HG02610 (cell line): Measurements from ENCODE around the gene EFNA4.

Experiments used
- ATAC-seq: cut with Tn5 transposase; IDR thresholded peaks from one replicate; pipeline ENCODE4 v1.9.1; 2021; ENCODE audit warnings: mild to moderate bottlenecking, moderate library complexity; ENCODE audit not compliant: unreplicated experiment

EFNA4 gene

DNA sequence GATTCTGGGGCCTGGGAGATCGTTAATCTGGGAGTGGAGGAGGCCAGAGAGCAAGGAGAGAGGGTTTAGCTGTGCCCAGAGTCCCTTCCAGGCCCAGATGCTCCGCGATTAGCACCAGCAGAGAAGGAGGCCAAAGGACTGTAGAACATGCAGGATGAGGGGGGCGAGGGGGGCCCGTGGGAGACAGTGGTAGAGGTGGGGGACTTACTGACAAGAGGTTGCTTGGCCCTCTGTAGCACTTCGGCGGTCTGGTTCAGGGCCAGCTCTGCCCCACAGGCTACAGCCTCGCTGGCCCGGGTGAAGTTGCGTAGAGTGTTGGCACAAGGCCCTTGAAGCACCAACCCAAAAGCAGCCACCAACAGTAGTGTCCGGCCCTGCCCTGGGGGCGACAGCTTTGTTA lies 30.7 kb upstream of the EFNA4 start:
- no peak for ATAC-seq

DNA sequence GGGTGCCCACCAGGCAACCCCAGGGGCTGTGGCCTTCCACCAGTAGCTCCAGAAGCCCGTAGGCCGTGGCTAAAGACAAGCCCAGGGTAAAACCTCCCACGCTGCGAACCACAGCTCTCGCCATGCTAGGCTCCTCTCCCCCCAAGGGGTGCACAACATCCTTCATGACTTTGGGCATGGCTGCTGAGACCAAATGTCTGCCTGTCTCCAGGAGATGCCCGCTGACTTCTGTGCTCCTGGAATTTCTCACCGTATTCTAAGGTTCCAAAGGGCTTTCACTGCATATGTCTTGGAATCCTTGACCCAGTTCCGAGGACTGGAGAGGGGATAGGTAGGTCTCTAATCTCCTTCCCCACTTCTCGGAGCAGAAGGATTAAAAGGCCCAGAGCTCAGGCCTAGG lies 30.0 kb upstream of the EFNA4 start, which contains the start of the genes DCST1 and DCST2:
TSS of gene DCST1 (plus strand) at position 301 of the 400 bp plus-strand sequence. CDS start 213 bp downstream, outside the sequence.
TSS of gene DCST2 (minus strand) at position 258 of the 400 bp plus-strand sequence. CDS start at position 178, 80 bp downstream.
- ATAC-seq, result no peak

DNA sequence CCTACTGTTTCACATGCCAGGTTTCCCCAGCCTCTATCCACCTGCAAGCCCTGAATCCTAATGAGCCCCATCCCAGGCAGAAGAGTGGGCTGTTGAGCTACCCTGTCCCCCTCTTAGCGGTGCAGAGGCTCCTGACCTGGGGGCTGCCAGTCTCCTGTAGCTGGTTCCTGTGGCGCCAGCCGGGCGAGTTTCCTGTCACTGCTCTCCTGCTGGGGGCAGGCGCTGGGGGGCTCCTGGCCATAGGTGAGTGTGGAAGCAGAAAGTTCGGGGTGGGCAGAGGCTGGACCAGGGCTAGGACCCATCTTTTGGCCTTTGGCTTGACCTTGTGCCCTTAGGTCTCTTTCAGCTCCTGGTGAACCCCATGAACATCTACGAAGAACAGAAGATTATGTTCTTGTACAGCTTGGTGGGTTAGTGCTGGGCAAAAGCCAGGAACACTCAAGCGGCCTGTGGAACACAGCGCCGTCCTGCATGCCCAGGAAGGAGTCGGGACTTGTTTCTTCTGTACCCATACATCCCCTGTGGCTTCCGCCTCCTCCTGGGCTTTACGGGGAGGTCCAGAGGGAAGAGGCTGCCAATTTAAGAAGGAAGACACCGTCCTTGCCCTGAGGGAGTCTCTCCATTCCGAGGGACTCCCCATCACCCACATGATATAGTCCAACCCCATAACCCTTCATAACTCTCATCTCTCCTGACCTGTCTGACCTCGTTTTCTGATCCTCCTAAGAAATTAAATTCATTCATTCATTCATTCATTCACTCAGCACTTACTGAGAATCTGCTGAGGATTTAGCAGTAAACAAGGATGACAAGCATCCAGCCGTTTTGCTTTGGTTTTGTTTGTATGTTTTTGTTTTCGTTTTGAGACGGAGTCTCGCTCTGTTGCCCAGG lies 29.0 kb upstream of the EFNA4 start:
- ATAC-seq, result no peak

DNA sequence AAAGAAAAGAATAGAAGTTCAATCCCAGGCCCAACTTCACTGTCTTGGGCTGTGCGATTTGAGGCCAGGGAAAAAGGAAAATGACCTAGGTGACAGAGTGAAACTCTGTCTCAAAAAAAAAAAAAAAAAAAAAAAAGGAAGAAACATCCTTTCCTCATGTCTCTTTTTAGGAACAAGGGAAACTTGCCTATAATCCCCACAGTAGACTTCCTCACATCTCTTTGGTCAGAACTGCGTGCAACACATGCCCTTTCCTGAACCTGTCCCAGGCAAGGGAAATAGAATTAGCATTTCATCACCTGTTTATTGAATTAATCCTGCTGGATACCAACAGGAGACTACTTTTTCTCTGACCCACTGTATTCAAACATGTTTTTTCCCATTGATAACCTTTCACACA lies 27.6 kb upstream of the EFNA4 start:
- no peak for ATAC-seq

DNA sequence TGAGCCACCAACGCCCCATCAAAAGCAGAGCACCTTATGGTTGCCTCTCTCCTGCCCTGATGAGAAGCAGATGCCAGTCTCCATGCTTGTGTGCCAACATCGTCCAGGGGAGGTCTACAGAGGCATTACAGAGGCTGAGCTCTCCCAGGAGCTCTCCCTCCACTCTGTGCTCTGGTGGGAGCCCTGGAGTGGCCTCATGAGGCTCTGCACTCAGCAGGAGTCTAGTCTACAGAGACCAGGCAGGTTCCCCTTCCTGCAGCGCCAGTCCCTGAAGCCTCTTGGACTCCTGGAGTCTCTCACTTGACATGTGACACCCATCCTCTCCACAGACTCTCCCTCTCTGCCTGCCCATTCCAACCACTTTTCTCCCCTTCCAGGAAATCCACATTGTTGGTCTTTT lies 26.5 kb upstream of the EFNA4 start:
- ATAC-seq, result no peak

DNA sequence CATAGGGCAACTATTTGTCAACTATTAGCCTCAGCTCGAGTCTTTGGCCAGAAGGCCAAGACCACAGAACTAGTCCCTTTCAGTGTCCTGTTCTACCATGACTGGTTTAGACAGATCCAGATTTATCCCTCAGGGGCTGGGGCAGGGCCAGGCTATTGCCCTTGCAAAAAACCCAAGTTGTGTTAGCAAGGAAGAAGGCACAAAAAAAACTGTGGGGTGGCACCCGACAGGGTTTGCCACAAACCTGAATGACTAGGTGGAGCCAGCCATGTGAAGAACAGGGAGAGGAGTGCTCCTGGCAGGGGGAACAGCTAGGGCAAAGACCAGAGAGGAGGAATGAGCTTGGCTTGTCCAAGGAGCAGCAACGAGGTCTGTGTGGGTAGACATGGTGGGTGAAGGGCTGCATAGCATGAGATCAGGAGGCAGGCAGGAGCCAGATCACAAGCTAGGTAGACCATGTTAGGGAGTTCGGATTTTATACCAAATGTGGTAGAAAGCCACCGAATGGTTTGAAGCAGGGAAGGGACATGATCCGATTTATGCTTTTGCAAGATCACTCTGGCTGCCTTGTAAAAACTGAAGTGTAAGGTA lies 25.6 kb upstream of the EFNA4 start:
- no peak for ATAC-seq

DNA sequence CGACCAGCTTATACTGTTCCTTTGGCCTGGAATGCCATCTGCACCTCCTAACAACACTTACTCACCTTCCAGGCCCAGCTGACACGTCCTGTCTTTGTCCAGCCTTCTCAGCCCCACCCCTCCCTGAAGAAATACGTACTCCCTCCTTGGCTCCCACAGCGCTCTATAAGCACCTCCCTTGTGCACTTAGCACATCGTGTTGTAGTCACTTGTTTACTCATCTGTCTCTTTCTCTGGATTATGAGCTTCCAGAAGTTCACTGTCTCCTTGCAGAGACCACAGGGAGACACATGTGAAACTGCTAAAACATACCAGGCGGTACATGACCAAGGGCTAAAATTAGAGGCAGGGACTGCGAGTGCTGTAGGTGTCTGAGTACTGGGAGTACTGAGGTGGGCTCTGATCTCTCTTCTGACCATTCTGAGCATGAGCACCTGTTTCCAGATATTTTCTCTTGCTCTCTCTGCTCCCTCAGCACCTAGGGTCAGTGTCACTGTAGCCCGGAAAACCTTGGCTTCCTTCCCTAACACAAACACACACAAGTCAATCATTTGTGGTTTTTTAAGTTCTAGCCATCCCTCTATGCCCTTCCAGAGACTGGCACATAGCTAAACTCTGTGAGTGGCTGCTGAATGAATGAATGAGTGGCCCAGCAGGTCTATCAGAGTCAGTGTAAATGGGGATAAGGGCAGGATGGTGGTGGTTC lies 24.8 kb upstream of the EFNA4 start:
- no peak for ATAC-seq

DNA sequence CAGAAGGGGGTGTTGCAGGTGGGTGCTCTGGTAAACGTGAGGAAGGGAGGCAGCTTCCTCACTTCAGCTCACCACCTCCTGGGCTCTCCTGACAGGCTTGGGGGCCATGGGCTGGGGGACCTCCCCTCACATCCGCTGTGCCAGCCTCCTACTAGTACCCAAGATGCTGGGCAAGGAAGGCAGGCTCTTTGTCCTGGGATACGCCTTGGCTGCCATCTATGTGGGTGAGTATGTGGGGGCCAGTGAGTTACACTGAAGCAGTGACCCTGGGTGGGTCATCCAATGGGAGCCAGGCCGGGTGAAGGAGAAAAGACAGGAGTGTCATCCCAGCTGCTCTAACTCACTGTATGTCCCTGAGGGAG lies 24.3 kb upstream of the EFNA4 start:
- ATAC-seq, result no peak

DNA sequence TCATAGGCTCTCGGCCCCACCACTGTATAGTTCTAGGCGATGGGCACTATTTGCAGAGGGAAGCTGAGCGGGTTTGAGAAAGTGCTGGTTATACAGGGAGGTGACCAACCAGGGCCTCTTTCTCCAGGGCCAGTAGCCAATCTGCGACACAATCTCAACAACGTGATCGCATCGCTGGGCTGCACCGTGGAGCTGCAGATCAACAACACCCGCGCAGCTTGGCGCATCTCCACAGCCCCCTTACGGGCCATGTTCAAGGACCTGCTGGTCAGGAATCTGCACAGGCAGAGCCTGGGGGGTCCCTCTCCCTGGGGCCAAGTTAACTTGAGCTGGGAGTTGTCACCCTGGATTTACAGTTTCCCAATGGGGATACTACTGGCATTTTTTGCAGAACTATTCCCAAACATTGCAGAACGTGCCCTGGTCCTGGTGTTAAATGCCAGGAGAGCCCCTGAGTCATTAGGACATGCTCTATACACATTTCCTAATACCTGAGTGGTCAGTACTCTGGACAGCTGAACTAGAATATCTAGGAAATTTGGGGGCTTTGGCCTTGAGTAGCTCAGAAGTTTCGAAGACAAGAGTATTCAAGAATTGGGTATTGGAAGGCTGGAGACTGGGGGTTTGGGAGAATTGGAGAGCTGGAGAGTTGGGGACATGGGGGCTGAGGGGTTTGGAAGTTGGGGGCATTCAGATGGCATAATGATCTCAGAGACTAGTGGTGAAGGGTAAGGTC lies 23.0 kb upstream of the EFNA4 start:
- ATAC-seq, result no peak

DNA sequence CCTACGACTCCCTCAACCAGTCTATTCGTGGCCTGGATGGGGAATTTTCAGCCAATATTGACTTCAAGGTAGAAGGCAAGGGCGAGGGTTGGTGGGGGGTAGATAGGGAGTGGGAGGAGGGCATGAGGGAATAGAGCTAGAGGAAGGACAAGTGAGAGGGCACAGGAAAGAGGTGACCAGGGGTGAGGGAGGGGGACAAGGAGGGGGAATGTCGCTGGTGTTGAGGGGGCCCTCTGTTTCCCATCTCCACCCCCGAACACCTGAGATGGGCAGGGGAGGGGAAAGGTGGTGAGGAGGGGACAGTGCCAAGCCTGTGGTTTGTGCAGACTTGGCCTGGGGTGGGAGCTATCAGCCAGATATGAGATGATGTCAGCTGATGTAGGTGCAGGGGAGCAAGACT lies 20.8 kb upstream of the EFNA4 start:
- no peak for ATAC-seq

DNA sequence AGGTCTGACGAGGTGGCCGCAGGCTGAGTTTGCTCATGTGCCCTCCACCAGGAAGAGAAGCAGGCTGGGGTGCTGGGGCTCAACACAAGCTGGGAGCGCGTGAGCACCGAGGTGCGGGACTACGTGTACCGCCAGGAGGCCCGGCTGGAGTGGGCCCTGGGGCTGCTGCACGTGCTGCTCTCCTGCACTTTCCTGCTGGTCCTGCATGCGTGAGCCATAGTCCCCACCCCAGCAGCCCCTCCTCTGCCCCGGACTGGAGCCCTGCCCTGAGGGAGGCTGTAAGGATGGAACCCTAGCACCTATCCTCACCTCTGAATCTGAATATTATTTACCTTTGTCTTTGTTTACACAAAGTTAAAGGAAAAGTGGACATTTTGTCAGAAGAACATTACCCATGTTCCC lies 20.2 kb upstream of the EFNA4 start:
- ATAC-seq, result no peak

DNA sequence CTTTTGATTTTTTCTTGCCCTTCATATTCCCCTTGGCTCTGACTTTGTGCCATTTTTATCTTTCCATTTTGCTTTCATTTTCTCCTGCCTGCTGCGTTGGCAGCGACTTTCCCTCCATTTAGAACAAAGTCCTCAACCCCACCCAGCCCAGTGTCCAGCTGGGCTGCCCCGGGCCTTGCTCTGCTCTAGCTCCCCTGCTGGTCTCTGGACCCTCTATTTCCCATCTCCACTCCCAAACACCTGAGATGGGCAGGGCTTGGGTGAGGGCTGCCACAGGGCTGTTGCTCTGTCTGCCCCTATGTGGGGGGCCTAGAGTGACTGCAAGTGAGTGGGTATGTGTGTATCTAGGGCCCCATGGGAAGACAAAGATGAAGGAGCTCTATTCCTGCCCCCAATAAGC lies 19.7 kb upstream of the EFNA4 start:
- ATAC-seq, result no peak

DNA sequence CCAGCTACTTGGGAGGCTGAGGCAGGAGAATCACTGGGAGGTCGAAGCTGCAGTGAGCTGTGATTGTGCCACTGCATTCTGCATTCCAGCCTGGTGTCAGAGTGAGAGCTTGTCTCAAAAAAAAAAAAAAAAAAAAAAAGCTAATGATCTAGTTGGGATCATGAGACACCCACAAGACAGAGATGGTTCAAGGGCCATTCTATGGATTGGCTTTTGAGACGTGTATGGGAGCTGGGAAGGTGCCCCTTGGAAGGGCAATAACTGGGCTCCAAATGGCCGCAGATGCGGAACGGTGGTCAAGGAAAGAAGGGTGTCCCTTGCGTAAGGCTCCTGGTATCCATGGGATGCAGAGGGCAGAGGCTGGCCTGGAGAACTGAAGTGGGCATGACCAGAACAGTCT lies 19.2 kb upstream of the EFNA4 start:
- no peak for ATAC-seq

DNA sequence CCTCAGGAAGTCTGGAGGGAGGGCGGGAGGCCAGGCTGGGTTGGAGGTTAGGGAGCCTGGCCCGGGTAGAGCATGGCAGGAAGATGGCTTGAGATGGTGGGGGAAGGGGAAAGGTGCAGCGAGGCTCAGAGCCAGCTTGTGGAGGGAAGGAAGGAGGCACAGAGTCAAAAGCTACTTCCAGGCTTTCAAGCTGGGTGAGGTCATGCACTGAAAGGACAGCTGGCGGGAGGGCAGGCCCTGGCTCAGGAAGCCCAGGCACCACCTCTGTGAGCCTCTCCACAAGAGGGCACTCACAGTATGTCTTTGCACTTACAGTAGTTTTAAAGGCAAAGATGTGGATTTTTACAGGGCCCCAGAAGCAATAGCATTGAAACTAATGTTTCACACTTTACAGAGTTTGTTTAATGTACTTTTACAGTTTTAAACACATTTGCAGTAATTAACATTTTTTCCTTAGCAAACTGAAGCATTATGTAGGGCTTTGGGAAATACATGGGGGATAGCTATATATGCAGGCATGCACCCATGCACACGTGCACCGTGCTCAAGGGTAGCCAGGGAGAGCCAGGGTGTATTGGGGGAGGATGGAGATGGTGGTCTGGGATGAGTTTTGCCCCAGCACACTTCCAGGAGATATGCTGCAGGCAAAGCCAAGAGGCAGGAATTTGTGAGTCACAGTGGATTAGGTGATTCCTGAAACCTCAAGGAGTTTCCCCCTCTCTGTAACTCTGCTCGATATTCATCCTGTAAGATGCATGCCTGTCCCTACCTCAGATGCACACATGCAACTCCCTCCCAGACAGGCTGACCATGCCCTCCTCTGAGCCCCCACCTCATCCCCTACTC lies 18.5 kb upstream of the EFNA4 start:
- ATAC-seq, result no peak

DNA sequence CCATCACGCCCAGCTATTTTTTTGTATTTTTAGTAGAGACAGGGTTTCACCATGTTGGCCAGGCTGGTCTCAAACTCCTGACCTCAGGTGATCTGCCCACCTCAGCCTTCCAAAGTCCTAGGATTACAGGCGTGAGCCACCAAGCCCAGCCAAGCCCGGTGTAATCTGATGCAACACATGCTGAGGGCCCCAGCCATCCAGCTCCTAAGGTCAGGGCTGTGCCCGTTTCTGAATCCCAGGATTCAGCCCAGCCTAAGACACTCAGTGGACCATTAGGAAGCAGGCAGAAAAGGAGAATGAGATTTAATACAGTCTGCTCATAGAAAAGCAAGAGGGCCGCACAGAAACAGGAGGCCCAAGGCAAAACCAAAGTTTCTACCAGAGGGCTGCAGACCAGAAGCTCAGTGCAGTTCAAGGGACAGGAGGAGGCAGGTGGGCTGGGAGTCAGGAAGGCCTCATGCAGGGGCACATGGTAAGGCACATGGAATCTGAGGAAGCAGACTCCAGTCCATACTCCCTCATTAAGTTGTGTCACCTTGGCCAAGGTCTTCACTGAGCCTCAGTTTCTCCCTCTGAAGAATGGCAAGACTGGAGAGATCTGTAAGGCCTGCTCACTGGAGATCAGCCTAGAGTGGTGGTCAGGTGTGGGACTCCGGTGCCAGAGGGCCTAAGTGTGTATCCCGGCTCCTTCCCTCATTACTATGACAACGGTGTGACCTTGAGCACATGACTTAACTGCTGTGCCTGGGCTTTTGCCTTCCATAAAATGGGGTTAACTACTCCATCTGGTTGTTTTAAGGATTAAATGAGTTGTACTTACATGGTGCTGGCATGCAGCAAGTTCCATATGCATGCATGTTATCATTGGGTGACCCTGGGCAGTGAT lies 14.8 kb upstream of the EFNA4 start:
- ATAC-seq, result no peak

DNA sequence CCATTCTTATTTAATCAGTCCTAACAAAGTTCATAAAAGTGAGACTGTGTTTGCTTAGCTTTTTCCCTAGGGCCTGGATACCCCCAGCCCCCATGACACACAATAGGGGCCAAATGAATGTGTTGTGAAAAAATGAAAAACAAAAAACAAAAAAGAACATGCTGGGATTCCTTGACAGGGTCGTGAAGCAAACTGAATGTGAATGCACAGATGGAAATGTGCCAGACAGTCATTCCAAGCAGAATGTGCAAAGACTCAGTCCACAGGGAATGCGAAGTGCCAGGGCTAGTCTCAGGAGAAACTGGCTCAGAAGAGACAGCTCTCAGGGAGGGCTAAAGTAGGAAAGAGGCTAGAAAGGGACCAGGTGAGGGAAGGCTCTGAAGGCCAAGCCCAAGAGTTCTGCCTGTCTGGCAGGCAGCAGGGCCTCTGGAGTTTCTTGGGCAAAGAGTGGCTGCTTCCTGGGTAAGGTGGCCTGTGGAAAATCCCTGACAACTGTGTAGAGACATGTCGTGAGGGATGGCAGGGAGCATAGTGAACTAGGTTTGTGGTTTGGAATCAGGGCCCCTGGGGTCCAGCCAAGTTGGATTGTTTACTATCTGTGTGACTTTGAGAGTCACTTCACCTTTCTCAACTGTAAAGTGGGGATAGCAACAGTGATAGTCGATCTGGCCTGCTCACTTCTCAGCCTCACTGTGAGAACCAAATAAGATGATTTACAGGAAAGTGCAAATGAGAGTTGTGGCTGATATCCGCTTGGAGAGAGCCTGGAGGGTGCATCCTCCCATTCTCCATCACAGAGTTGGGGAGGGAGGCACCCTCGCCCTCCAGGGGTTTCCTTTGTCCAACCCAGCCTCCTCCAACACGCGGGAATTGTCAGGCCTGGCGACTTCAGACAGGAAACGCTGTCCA lies 13.6 kb upstream of the EFNA4 start:
- ATAC-seq, result no peak

DNA sequence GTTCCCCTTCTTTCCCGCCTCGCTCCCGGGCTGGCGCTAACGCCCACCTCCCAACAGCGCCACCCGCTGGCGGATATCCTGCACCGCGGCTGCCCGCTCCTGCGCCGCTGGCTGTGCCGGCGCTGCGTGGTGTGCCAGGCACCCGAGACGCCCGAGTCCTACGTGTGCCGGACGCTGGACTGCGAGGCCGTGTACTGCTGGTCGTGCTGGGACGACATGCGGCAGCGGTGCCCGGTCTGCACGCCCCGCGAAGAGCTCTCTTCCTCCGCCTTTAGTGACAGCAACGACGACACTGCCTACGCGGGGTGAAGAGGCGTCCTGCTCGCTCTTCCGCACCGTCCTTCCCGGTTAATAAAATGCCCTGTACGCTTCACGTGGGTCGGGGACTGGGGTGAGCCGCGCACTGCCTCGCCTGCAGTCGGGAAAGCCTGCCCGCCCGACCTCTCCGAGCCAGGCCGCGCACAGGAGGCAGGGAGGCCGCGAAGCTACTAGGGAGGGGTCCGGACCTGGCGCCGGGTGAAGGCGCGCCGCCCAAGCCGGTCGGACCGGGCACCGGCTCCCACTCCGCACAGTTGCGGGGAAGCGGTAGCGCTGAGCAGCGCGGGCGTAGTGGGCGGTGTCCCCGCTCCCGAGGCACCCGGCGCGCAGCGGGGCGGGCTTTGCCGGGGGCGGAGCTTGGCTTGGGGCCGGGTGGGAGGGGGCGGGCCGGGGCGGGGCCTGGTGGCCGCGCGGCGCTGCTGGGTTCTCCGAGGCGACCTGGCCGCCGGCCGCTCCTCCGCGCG lies 12.8 kb upstream of the EFNA4 start, which contains the start of gene ADAM15:
TSS of gene ADAM15 (plus strand) at position 757 of the 782 bp plus-strand sequence. CDS start 71 bp downstream, outside the sequence.
- peak; percentile 69 for ATAC-seq
